Activated CD8-positive, alpha-beta memory T cell treated with anti-CD3 and anti-CD28 coated beads, Interleukin-2, amount 50 U/mL, for 1 hour (primary cell): ENCODE measurements around the gene OR6V1.

Experiments used
- DNase-seq: peaks from one replicate; pipeline ENCODE4 v3.0.0-alpha.2; 2020; ENCODE audit errors: extremely low read depth

Gene OR6V1

GRCh38 chr7:143052041-143052440 is at the start of gene OR6V1:
OR6V1 (plus strand) TSS chr7:143052341; CDS start chr7:143052341, 0 bp downstream.
- no peak for DNase-seq

GRCh38 chr7:143002898-143003297 is 49.2 kb upstream of the OR6V1 start:
- no peak for DNase-seq

- DNase-seq, result peak; percentile 11
These were observed 48.6 kb upstream of the OR6V1 start for GRCh38 chr7:143003393-143004051.

- DNase-seq, result no peak
These were observed 46.4 kb upstream of the OR6V1 start for GRCh38 chr7:143005632-143006260.

- DNase-seq, result peak; percentile 36
These were observed 43.9 kb upstream of the OR6V1 start for GRCh38 chr7:143008007-143008901.

- DNase-seq, result no peak
These were observed 40.1 kb upstream of the OR6V1 start for GRCh38 chr7:143012001-143012400.

GRCh38 chr7:143012409-143012808 is 39.7 kb upstream of the OR6V1 start:
- DNase-seq, result no peak

GRCh38 chr7:143013473-143013872 is 38.7 kb upstream of the OR6V1 start:
- DNase-seq, result no peak

GRCh38 chr7:143013893-143014292 is 38.2 kb upstream of the OR6V1 start:
- no peak for DNase-seq

- DNase-seq, result no peak
These were observed 37.1 kb upstream of the OR6V1 start for GRCh38 chr7:143015084-143015483.

- no peak for DNase-seq
These were observed 36.1 kb upstream of the OR6V1 start for GRCh38 chr7:143015926-143016490.

- no peak for DNase-seq
These were observed 35.1 kb upstream of the OR6V1 start for GRCh38 chr7:143016996-143017395.

GRCh38 chr7:143018931-143019330 is 33.2 kb upstream of the OR6V1 start:
- no peak for DNase-seq

- no peak for DNase-seq
These were observed 29.1 kb upstream of the OR6V1 start for GRCh38 chr7:143023047-143023446.

GRCh38 chr7:143025371-143025770 is 26.8 kb upstream of the OR6V1 start:
- no peak for DNase-seq

- DNase-seq, result no peak
These were observed 25.1 kb upstream of the OR6V1 start, which contains the start of gene OR9A2 for GRCh38 chr7:143027032-143027431. OR9A2 (minus strand) TSS chr7:143027132; CDS start chr7:143027132, 0 bp downstream.

- DNase-seq, result no peak
These were observed 24.5 kb upstream of the OR6V1 start for GRCh38 chr7:143027683-143028082.

- DNase-seq, result no peak
These were observed 13.5 kb upstream of the OR6V1 start for GRCh38 chr7:143038635-143039034.

- no peak for DNase-seq
These were observed 11.9 kb upstream of the OR6V1 start for GRCh38 chr7:143040209-143040715.

GRCh38 chr7:143041346-143041745 is 10.8 kb upstream of the OR6V1 start:
- no peak for DNase-seq

- DNase-seq, result no peak
These were observed 9.9 kb upstream of the OR6V1 start for GRCh38 chr7:143042159-143042789.
